Skeletal muscle cell (primary cell): ENCODE results near the gene PRAMEF1.
"Not testable (repeated sequence)": the region's sequence is repeated elsewhere in the genome, so short reads cannot be mapped to it uniquely, and the experiment has no call there.

Experiments used
- DNase-seq: peaks from one replicate; pipeline ENCODE4 v3.0.0-alpha.2; 2010; ENCODE audit warnings: low read depth
- H3K4me3 ChIP-seq: 2 replicates; pipeline ENCODE4 v1.5.1; 2011; ENCODE audit warnings: low read depth, mild to moderate bottlenecking, control low read depth, low read length, moderate library complexity

Gene PRAMEF1

GRCh38 chr1:12774801-12775345 is 16.3 kb upstream of the PRAMEF1 start:
- H3K4me3 ChIP-seq: no peak overlapping the region
- DNase-seq: no peak

- no peak for DNase-seq
These were observed 15.8 kb upstream of the PRAMEF1 start for GRCh38 chr1:12775443-12775842.

GRCh38 chr1:12776801-12777557 is 14.2 kb upstream of the PRAMEF1 start:
- H3K4me3 ChIP-seq: no peak overlapping the region
- DNase-seq: no peak

More at GRCh38 chr1:12775443-12775842, 15.8 kb upstream of the PRAMEF1 start:
- no peak overlapping the region for H3K4me3 ChIP-seq

GRCh38 chr1:12778061-12778460 is 13.1 kb upstream of the PRAMEF1 start:
- H3K4me3 ChIP-seq: no peak overlapping the region
- DNase-seq: no peak

GRCh38 chr1:12778907-12779306 is 12.3 kb upstream of the PRAMEF1 start:
- H3K4me3 ChIP-seq: no peak overlapping the region
- DNase-seq: no peak

GRCh38 chr1:12781488-12781887 is 9.7 kb upstream of the PRAMEF1 start:
- H3K4me3 ChIP-seq, DNase-seq: not testable (repeated sequence)

GRCh38 chr1:12783783-12784182 is 7.4 kb upstream of the PRAMEF1 start:
- H3K4me3 ChIP-seq, DNase-seq: not testable (repeated sequence)

- H3K4me3 ChIP-seq, DNase-seq: not testable (repeated sequence)
These were observed 6.5 kb upstream of the PRAMEF1 start for GRCh38 chr1:12784729-12785128.

GRCh38 chr1:12798911-12799310 is 7.7 kb downstream of the PRAMEF1 start:
- H3K4me3 ChIP-seq: no peak overlapping the region
- DNase-seq: no peak

GRCh38 chr1:12799730-12800129 is 8.5 kb downstream of the PRAMEF1 start:
- no peak overlapping the region for H3K4me3 ChIP-seq
- no peak for DNase-seq

- DNase-seq: no peak
- H3K4me3 ChIP-seq: no peak overlapping the region
These were observed 18.7 kb downstream of the PRAMEF1 start for GRCh38 chr1:12809933-12810332.

GRCh38 chr1:12810691-12811408 is 19.7 kb downstream of the PRAMEF1 start:
- H3K4me3 ChIP-seq: no peak overlapping the region
- DNase-seq: no peak

GRCh38 chr1:12811409-12811784 is 20.2 kb downstream of the PRAMEF1 start:
- DNase-seq: no peak
- no peak overlapping the region for H3K4me3 ChIP-seq

GRCh38 chr1:12819061-12819460 is 27.9 kb downstream of the PRAMEF1 start:
- DNase-seq, H3K4me3 ChIP-seq: not testable (repeated sequence)

- DNase-seq, H3K4me3 ChIP-seq: not testable (repeated sequence)
These were observed 40.1 kb downstream of the PRAMEF1 start, which contains the start of gene PRAMEF11 for GRCh38 chr1:12831310-12831709. TSS of gene PRAMEF11 (minus strand) at chr1:12831410. CDS start at chr1:12828789, 2,621 bp downstream.

- not testable (repeated sequence) for H3K4me3 ChIP-seq, DNase-seq
These were observed 42.1 kb downstream of the PRAMEF1 start for GRCh38 chr1:12833251-12833650.
